Esophagus squamous epithelium (tissue), 4 donors: ENCODE measurements around the gene CEP170B.

Experiments used
- POLR2A ChIP-seq, 4 donors: fragments of 450-650 bp; IDR thresholded peaks; one replicate each; pipeline ENCODE4 v1.6.1; 2017; ENCODE audit warnings: antibody characterized with exemption in 4 of 4, mild to moderate bottlenecking in 4 of 4, moderate library complexity in 3 of 4
- TF ChIP-seq, protein P1 (sequence below), 6 experiments: fragments of 450-650 bp in 4 of 6; fragments of 200-600 bp in 2 of 6; sonication (generic) in 2 of 6; IDR thresholded peaks; one replicate each; pipeline ENCODE4 v1.5.1; 2016 to 2019; ENCODE audit warnings: antibody characterized with exemption in 6 of 6, mild to moderate bottlenecking in 4 of 6, moderate library complexity in 4 of 6

DNA sequence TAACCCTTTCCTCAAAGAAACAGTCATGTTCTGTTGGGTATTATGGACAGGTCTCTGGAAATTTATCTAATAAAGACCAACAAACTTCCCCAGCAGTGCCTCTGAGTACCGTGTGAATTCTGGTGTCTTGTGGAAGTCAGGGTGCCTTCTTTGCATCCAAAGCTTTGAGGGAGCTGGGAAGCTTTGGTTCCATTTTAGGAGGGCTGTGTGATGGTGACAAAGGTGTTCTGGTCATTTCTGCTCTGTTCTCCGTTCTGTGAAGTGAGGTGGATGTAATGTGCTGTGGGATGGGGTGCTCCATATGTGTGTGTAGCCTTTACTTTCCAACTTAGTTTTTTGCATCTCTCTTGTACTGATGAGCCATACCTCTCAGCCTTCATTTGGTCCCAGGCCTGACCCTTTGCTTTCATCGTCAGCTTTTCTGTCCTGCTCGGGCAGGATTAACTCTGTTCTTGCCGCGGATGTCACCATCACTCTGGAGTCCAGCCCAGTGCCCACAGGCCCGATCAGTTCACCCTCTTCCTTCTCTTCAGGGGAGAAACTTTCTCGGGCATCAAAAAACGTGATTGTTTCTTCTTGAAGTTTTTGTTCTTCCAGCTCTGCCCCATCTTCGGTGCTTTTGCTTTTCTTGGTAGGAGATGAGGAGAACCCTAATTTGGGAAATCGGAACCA, 72.8 kb downstream of the CEP170B start:
- TF ChIP-seq POLR2A (IDR thresholded peaks at IDR 0.05), result no peak
- TF ChIP-seq, protein P1, sequence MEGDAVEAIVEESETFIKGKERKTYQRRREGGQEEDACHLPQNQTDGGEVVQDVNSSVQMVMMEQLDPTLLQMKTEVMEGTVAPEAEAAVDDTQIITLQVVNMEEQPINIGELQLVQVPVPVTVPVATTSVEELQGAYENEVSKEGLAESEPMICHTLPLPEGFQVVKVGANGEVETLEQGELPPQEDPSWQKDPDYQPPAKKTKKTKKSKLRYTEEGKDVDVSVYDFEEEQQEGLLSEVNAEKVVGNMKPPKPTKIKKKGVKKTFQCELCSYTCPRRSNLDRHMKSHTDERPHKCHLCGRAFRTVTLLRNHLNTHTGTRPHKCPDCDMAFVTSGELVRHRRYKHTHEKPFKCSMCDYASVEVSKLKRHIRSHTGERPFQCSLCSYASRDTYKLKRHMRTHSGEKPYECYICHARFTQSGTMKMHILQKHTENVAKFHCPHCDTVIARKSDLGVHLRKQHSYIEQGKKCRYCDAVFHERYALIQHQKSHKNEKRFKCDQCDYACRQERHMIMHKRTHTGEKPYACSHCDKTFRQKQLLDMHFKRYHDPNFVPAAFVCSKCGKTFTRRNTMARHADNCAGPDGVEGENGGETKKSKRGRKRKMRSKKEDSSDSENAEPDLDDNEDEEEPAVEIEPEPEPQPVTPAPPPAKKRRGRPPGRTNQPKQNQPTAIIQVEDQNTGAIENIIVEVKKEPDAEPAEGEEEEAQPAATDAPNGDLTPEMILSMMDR (IDR thresholded peaks at IDR 0.05), result no peak
